Measurements from ENCODE around the gene EEF1A2.

GRCh38 chr20:63441136-63442099 is 57.5 kb downstream of the EEF1A2 start:
- TF ChIP-seq EZH2 (IDR thresholded peaks at IDR 0.05; ENCODE audit: borderline replicate concordance, low read depth, low read length, severe bottlenecking), result no peak
- no peak for TF ChIP-seq CTCF (IDR thresholded peaks at IDR 0.05; ENCODE audit: extremely low read depth in 1 of 2, insufficient read depth in 1 of 2, low read depth in 1 of 2, low read length in 2 of 2)

Measured in endothelial cell of umbilical vein (primary cell).